Eye (tissue), 1 donor: ENCODE data around the gene BABAM2.

ENCODE experiments used
- DNase-seq: peaks from one replicate; pipeline ENCODE4 v3.0.0-alpha.2; 2015

BABAM2 gene

GRCh38 chr2:28292491-28292890 lies 402.0 kb downstream of the BABAM2 start:
- no peak for DNase-seq

GRCh38 chr2:28293416-28293815 lies 402.9 kb downstream of the BABAM2 start:
- no peak for DNase-seq

- no peak for DNase-seq
These were observed 403.9 kb downstream of the BABAM2 start for GRCh38 chr2:28294451-28294850.

GRCh38 chr2:28296243-28296642 lies 405.7 kb downstream of the BABAM2 start:
- no peak for DNase-seq

GRCh38 chr2:28296904-28297303 lies 406.4 kb downstream of the BABAM2 start:
- DNase-seq, result no peak

GRCh38 chr2:28297531-28297930 lies 407.0 kb downstream of the BABAM2 start:
- DNase-seq, result no peak

- DNase-seq, result no peak
These were observed 407.9 kb downstream of the BABAM2 start for GRCh38 chr2:28298406-28298805.

- peak; percentile 79 for DNase-seq
These were observed 410.2 kb downstream of the BABAM2 start for GRCh38 chr2:28300485-28301341.

GRCh38 chr2:28305202-28305601 lies 414.7 kb downstream of the BABAM2 start:
- DNase-seq, result no peak

- DNase-seq, result no peak
These were observed 419.6 kb downstream of the BABAM2 start for GRCh38 chr2:28310107-28310506.

GRCh38 chr2:28311660-28312249 lies 421.2 kb downstream of the BABAM2 start:
- peak; percentile 41 for DNase-seq

GRCh38 chr2:28312307-28313219 lies 422.0 kb downstream of the BABAM2 start:
- no peak for DNase-seq

- no peak for DNase-seq
These were observed 422.8 kb downstream of the BABAM2 start for GRCh38 chr2:28313220-28313784.

GRCh38 chr2:28314968-28315367 lies 424.4 kb downstream of the BABAM2 start:
- DNase-seq, result no peak

GRCh38 chr2:28316546-28317335 lies 426.2 kb downstream of the BABAM2 start:
- no peak for DNase-seq

- DNase-seq, result no peak
These were observed 426.9 kb downstream of the BABAM2 start for GRCh38 chr2:28317390-28317789.

- no peak for DNase-seq
These were observed 427.5 kb downstream of the BABAM2 start for GRCh38 chr2:28318023-28318422.

GRCh38 chr2:28318462-28319117 lies 428.1 kb downstream of the BABAM2 start:
- no peak for DNase-seq

- no peak for DNase-seq
These were observed 428.8 kb downstream of the BABAM2 start for GRCh38 chr2:28319118-28320008.

- no peak for DNase-seq
These were observed 429.5 kb downstream of the BABAM2 start for GRCh38 chr2:28320009-28320365.

- no peak for DNase-seq
These were observed 429.8 kb downstream of the BABAM2 start for GRCh38 chr2:28320371-28320770.
